IMR-90 (cell line): ENCODE data around the gene DNASE1L1.

Source experiments
- BHLHE40 ChIP-seq: fragments of 150-350 bp; IDR thresholded peaks from 2 replicates; pipeline ENCODE4 v1.6.1; 2016; ENCODE audit warnings: mild to moderate bottlenecking, low read depth, low read length
- TF ChIP-seq, protein P1 (sequence below): conservative IDR thresholded peaks from 2 replicates; pipeline ENCODE4 v1.5.1; 2012; ENCODE audit warnings: mild to moderate bottlenecking, low read depth, low read length, improper control_type of control experiment

DNA sequence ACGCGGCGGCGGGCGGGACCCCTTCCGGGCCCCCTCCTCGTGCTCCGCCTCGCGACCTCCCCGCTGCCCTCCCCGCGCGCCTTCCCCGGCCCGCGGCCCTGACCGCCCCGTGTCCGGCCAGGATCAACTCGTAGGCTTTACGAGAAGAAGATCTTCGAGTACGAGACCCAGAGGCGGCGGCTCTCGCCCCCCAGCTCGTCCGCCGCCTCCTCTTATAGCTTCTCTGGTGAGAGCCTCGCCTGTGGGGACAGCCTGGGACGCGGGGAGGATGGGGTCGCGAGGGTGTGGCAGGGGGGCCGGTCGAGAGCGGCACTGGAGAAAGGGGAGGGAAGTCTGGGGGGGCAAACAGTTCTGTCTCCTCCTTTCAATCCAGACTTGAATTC lies 29.5 kb downstream of the DNASE1L1 start:
- no peak for TF ChIP-seq BHLHE40
- TF ChIP-seq, protein P1, sequence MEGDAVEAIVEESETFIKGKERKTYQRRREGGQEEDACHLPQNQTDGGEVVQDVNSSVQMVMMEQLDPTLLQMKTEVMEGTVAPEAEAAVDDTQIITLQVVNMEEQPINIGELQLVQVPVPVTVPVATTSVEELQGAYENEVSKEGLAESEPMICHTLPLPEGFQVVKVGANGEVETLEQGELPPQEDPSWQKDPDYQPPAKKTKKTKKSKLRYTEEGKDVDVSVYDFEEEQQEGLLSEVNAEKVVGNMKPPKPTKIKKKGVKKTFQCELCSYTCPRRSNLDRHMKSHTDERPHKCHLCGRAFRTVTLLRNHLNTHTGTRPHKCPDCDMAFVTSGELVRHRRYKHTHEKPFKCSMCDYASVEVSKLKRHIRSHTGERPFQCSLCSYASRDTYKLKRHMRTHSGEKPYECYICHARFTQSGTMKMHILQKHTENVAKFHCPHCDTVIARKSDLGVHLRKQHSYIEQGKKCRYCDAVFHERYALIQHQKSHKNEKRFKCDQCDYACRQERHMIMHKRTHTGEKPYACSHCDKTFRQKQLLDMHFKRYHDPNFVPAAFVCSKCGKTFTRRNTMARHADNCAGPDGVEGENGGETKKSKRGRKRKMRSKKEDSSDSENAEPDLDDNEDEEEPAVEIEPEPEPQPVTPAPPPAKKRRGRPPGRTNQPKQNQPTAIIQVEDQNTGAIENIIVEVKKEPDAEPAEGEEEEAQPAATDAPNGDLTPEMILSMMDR, result no peak
